ENCODE data around the gene FBXO21. TPM values are rescaled to one million over a fixed set of nuclear protein-coding genes. Genes with fewer than 3 reads are reported as not detected.
"Not testable (repeated sequence)": the region's sequence is repeated elsewhere in the genome, so short reads cannot be mapped to it uniquely, and the experiment has no call there.

The FBXO21 gene
- total and polyA plus RNA-seq, 2 experiments from 2014 or later, result 32.3 to 43.9 TPM

DNA sequence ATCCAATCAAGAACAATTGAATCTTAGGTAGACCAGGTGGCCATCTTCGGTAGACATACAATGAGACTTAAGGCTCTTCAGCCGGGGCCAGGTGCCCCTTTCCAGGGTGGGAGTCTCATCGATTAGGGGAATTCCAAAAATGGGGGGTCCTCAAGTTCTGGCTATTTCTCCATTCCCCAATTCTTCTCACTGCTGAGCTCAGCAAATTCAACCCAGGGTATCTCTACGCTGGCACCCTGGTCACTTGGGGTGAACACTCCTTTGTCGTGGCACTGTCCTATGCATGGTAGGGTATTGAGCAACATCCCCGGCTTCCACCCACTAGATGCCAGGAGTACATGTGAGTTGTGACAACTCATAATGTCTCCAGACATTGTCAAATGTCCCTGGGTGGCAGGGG lies 34.9 kb upstream of the FBXO21 start:
- Histone ChIP-seq H3K27ac (no peak overlapping the region), H3K4me1 (ENCODE audit: insufficient read depth) (no peaks in the 10 kb centered on the region), H3K4me2 (ENCODE audit: unreplicated experiment) (no peak overlapping the region), H3K4me3 (no peak overlapping the region), H3F3A (ENCODE audit: insufficient read depth) (no peaks in the 10 kb centered on the region), H2AFZ (no peak overlapping the region), H3K36me3 (ENCODE audit: low read depth) (no peaks in the 10 kb centered on the region), H3K79me2 (ENCODE audit: insufficient read depth) (no peaks in the 10 kb centered on the region), H3K9ac (no peak overlapping the region), H3K9me3 (ENCODE audit: low read depth) (no peaks in the 10 kb centered on the region), H3K27me3 (replicated peaks; ENCODE audit: insufficient read depth) (0 out of 2 replicates have a peak, but pooled peaks cover 4% of the 10 kb centered on the region), H4K20me1 (ENCODE audit: insufficient read depth) (no peaks in the 10 kb centered on the region), H3K9me2 (ENCODE audit: insufficient read depth) (no peaks in the 10 kb centered on the region)
- no peak for TF ChIP-seq EZH2 (IDR thresholded peaks at IDR 0.05; ENCODE audit: insufficient read depth, poor library complexity, severe bottlenecking)
- no peak for TF ChIP-seq EZH2phosphoT487 (IDR thresholded peaks at IDR 0.05; ENCODE audit: insufficient read depth, low read depth)
- whole genome bisulfite sequencing, 2 experiments (ENCODE audit: low coverage in 1 of 2, low lambda C conversion rate in 2 of 2, missing lambda C conversion rate in 2 of 2), result 63 to 65% methylated on average over 6 of the region's 6 CpGs
- in situ Hi-C loops (cut with MboI), result no loop called here
- DNase-seq, result no peak

- in situ Hi-C loops (cut with MboI), result not testable (repeated sequence)
Measured at GRCh38 chr12:117220947-117221346, 30.7 kb upstream of the FBXO21 start.

GRCh38 chr12:117218149-117218548 lies 27.9 kb upstream of the FBXO21 start:
- H3K4me2 ChIP-seq (ENCODE audit: unreplicated experiment), result no peak overlapping the region
- peaks cover 4% of the 10 kb centered on the region for H3K27me3 ChIP-seq (replicated peaks; ENCODE audit: insufficient read depth)
- no peaks in the 10 kb centered on the region for H3K9me2 ChIP-seq (ENCODE audit: insufficient read depth)
- DNase-seq, result no peak
- no peaks in the 10 kb centered on the region for H3K79me2 ChIP-seq (ENCODE audit: insufficient read depth)
- in situ Hi-C loops (cut with MboI), result loop anchor here (10.0 kb wide), 1 partner anchor 637 kb away; no protein-coding TSS in a partner anchor
- no peaks in the 10 kb centered on the region for H3K9me3 ChIP-seq (ENCODE audit: low read depth)
- TF ChIP-seq EZH2phosphoT487 (IDR thresholded peaks at IDR 0.05; ENCODE audit: insufficient read depth, low read depth) (no peak), EZH2 (IDR thresholded peaks at IDR 0.05; ENCODE audit: insufficient read depth, poor library complexity, severe bottlenecking) (no peak)
- 34 to 36% methylated on average over 7 of the region's 7 CpGs for WGBS, 2 experiments (ENCODE audit: low coverage in 1 of 2, low lambda C conversion rate in 2 of 2, missing lambda C conversion rate in 2 of 2)
- H3K4me1 ChIP-seq (ENCODE audit: insufficient read depth), result no peaks in the 10 kb centered on the region
- H4K20me1 ChIP-seq (ENCODE audit: insufficient read depth), result no peaks in the 10 kb centered on the region
- H2AFZ ChIP-seq, result no peak overlapping the region
- H3K9ac ChIP-seq, result no peak overlapping the region
- no peaks in the 10 kb centered on the region for H3K36me3 ChIP-seq (ENCODE audit: low read depth)
- H3K4me3 ChIP-seq, result no peak overlapping the region
- H3F3A ChIP-seq (ENCODE audit: insufficient read depth), result no peaks in the 10 kb centered on the region
- H3K27ac ChIP-seq, result no peak overlapping the region

More at GRCh38 chr12:117220947-117221346, 30.7 kb upstream of the FBXO21 start:
- WGBS, 2 experiments (ENCODE audit: low coverage in 1 of 2, low lambda C conversion rate in 2 of 2, missing lambda C conversion rate in 2 of 2), result 40 to 47% methylated on average over 5 of the region's 5 CpGs
- H2AFZ ChIP-seq; H4K20me1 ChIP-seq (ENCODE audit: insufficient read depth); H3K36me3 ChIP-seq (ENCODE audit: low read depth); H3K79me2 ChIP-seq (ENCODE audit: insufficient read depth); H3K4me3 ChIP-seq; H3K9ac ChIP-seq; H3K27ac ChIP-seq; H3K27me3 ChIP-seq (replicated peaks; ENCODE audit: insufficient read depth); H3K4me2 ChIP-seq (ENCODE audit: unreplicated experiment); H3K9me3 ChIP-seq (ENCODE audit: low read depth); DNase-seq; H3K4me1 ChIP-seq (ENCODE audit: insufficient read depth); H3K9me2 ChIP-seq (ENCODE audit: insufficient read depth); H3F3A ChIP-seq (ENCODE audit: insufficient read depth): not testable (repeated sequence)

- H3K79me2 ChIP-seq (ENCODE audit: insufficient read depth), result no peaks in the 10 kb centered on the region
- no peaks in the 10 kb centered on the region for H3K9me2 ChIP-seq (ENCODE audit: insufficient read depth)
- H3K4me3 ChIP-seq, result no peak overlapping the region
- H3K9ac ChIP-seq, result no peak overlapping the region
- H3K36me3 ChIP-seq (ENCODE audit: low read depth), result no peaks in the 10 kb centered on the region
- in situ Hi-C loops (cut with MboI), result loop anchor here (10.0 kb wide), 1 partner anchor 638 kb away; no protein-coding TSS in a partner anchor
- TF ChIP-seq EZH2 (IDR thresholded peaks at IDR 0.05; ENCODE audit: insufficient read depth, poor library complexity, severe bottlenecking), result no peak
- TF ChIP-seq EZH2phosphoT487 (IDR thresholded peaks at IDR 0.05; ENCODE audit: insufficient read depth, low read depth), result no peak
- DNase-seq, result no peak
- H3F3A ChIP-seq (ENCODE audit: insufficient read depth), result no peaks in the 10 kb centered on the region
- no peaks in the 10 kb centered on the region for H3K4me1 ChIP-seq (ENCODE audit: insufficient read depth)
- no peak overlapping the region for H2AFZ ChIP-seq
- peaks cover 8% of the 10 kb centered on the region for H3K27me3 ChIP-seq (replicated peaks; ENCODE audit: insufficient read depth)
- no peak overlapping the region for H3K27ac ChIP-seq
- no peaks in the 10 kb centered on the region for H3K9me3 ChIP-seq (ENCODE audit: low read depth)
- WGBS, 2 experiments (ENCODE audit: low coverage in 1 of 2, low lambda C conversion rate in 2 of 2, missing lambda C conversion rate in 2 of 2), result 42 to 44% methylated on average over 5 of the region's 5 CpGs
- H3K4me2 ChIP-seq (ENCODE audit: unreplicated experiment), result no peak overlapping the region
- H4K20me1 ChIP-seq (ENCODE audit: insufficient read depth), result no peaks in the 10 kb centered on the region
Measured at GRCh38 chr12:117216686-117217085, 26.4 kb upstream of the FBXO21 start.

- DNase-seq, result no peak
- in situ Hi-C loops (cut with MboI), result loop anchor here (10.0 kb wide), 1 partner anchor 640 kb away; no protein-coding TSS in a partner anchor
Measured at GRCh38 chr12:117214797-117215196, 24.5 kb upstream of the FBXO21 start.

More at GRCh38 chr12:117214797-117215196, 24.5 kb upstream of the FBXO21 start:
- no peaks in the 10 kb centered on the region for H4K20me1 ChIP-seq (ENCODE audit: insufficient read depth)
- H3K27ac ChIP-seq, result no peak overlapping the region
- TF ChIP-seq EZH2phosphoT487 (IDR thresholded peaks at IDR 0.05; ENCODE audit: insufficient read depth, low read depth) (no peak), EZH2 (IDR thresholded peaks at IDR 0.05; ENCODE audit: insufficient read depth, poor library complexity, severe bottlenecking) (no peak)
- no peaks in the 10 kb centered on the region for H3F3A ChIP-seq (ENCODE audit: insufficient read depth)
- peaks cover 8% of the 10 kb centered on the region for H3K27me3 ChIP-seq (replicated peaks; ENCODE audit: insufficient read depth)
- no peak overlapping the region for H3K9ac ChIP-seq
- H3K79me2 ChIP-seq (ENCODE audit: insufficient read depth), result no peaks in the 10 kb centered on the region
- H3K9me2 ChIP-seq (ENCODE audit: insufficient read depth), result no peaks in the 10 kb centered on the region
- WGBS, 2 experiments (ENCODE audit: low coverage in 1 of 2, low lambda C conversion rate in 2 of 2, missing lambda C conversion rate in 2 of 2), result 56 to 62% methylated on average over 10 of the region's 10 CpGs
- no peaks in the 10 kb centered on the region for H3K9me3 ChIP-seq (ENCODE audit: low read depth)
- no peak overlapping the region for H2AFZ ChIP-seq
- no peak overlapping the region for H3K4me3 ChIP-seq
- H3K4me1 ChIP-seq (ENCODE audit: insufficient read depth), result no peaks in the 10 kb centered on the region
- H3K4me2 ChIP-seq (ENCODE audit: unreplicated experiment), result no peak overlapping the region
- H3K36me3 ChIP-seq (ENCODE audit: low read depth), result no peaks in the 10 kb centered on the region
